ENCODE results near the gene NAT8L.

Gene NAT8L

GRCh38 chr4:2073808-2074481, 14.8 kb downstream of the NAT8L start:
- H3K4me3 ChIP-seq (ENCODE audit: low read depth, low read length), result no peak overlapping the region
- no peak for DNase-seq
- TF ChIP-seq, protein P1, sequence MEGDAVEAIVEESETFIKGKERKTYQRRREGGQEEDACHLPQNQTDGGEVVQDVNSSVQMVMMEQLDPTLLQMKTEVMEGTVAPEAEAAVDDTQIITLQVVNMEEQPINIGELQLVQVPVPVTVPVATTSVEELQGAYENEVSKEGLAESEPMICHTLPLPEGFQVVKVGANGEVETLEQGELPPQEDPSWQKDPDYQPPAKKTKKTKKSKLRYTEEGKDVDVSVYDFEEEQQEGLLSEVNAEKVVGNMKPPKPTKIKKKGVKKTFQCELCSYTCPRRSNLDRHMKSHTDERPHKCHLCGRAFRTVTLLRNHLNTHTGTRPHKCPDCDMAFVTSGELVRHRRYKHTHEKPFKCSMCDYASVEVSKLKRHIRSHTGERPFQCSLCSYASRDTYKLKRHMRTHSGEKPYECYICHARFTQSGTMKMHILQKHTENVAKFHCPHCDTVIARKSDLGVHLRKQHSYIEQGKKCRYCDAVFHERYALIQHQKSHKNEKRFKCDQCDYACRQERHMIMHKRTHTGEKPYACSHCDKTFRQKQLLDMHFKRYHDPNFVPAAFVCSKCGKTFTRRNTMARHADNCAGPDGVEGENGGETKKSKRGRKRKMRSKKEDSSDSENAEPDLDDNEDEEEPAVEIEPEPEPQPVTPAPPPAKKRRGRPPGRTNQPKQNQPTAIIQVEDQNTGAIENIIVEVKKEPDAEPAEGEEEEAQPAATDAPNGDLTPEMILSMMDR (IDR thresholded peaks at IDR 0.05; ENCODE audit: low read depth, low read length), result no peak

DNA sequence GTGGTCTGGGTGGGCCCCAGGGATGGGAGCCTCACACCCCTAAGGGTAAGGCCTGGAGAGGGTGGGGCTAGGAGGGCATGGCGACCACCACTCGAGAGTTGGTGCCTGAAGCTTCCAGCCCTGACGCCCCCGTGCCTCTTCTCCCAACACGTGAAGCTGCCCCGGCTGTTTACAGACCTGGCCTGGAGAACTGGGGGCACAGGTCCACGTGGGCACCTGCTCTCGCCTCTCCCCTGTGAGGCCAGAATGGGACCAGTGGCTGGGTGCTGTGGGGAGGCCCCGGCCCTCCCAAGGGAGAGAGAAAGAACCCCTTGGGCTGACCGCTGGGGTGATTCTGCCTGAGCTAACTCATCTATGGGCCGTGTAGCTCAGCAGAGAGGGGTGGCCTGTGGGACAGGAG, 15.5 kb downstream of the NAT8L start:
- no peak overlapping the region for H3K4me3 ChIP-seq (ENCODE audit: low read depth, low read length)
- H3K36me3 ChIP-seq, result no peaks in the 10 kb centered on the region
- H3K9me3 ChIP-seq (ENCODE audit: severe bottlenecking), result no peaks in the 10 kb centered on the region
- no peak for DNase-seq
- no peaks in the 10 kb centered on the region for H3K27me3 ChIP-seq (ENCODE audit: insufficient read depth, low read depth, severe bottlenecking)
- no peak overlapping the region for H3K27ac ChIP-seq
- TF ChIP-seq, protein P1 (IDR thresholded peaks at IDR 0.05; ENCODE audit: low read depth, low read length), result no peak

More at GRCh38 chr4:2073808-2074481, 14.8 kb downstream of the NAT8L start:
- Histone ChIP-seq H3K36me3 (no peaks in the 10 kb centered on the region), H3K27ac (no peak overlapping the region), H3K9me3 (ENCODE audit: severe bottlenecking) (no peaks in the 10 kb centered on the region), H3K27me3 (ENCODE audit: insufficient read depth, low read depth, severe bottlenecking) (no peaks in the 10 kb centered on the region)

GRCh38 chr4:2075171-2075986, 16.3 kb downstream of the NAT8L start:
- TF ChIP-seq, protein P1 (IDR thresholded peaks at IDR 0.05; ENCODE audit: low read depth, low read length), result no peak
- Histone ChIP-seq H3K36me3 (no peaks in the 10 kb centered on the region), H3K4me3 (ENCODE audit: low read depth, low read length) (no peak overlapping the region), H3K27me3 (ENCODE audit: insufficient read depth, low read depth, severe bottlenecking) (no peaks in the 10 kb centered on the region), H3K27ac (no peak overlapping the region), H3K9me3 (ENCODE audit: severe bottlenecking) (no peaks in the 10 kb centered on the region)
- DNase-seq, result no peak

DNA sequence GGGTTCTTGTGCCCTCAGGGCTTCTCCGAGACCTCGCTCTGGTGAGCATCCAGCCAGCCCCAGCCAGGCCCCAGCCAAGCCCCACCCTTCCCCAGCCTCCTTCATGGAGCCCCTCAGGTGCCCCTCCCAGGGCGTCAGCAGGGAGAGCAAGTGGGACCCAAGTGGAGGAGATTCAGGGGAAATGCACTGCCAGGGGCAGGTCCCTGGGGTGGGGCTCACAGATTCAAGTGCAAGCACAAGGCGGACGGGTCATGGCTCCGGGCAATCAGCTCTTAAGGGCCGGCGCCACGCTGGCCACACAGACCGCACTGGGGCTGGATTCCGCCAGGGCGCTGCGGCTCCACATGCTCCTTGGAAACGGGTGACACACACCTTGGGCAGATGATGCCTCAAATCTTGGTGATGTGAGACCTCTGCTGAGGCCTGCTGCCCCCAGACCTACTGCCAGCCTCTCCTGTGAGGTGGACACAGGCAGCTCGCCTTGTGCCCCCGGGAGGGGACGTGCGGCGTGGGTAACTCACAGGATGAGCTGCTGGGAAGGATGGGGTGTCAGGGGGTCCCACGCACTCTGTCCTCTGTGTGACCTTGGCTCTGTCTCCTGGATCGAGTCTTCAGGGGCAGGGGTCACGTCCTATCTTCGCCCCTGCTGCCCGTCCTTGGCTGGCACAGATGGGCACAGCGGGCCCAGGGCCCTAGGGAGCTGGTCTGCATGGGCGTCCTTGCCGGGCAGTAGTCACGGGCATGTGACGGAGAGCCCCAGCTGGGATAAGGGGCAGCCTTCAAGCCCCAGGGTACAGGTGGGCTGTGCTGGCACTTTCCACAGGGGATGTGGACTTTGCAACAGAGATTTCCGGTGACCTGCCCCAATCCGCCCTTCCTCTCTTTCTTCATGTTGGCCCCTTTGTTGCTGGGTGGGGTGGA, 17.1 kb downstream of the NAT8L start:
- no peak overlapping the region for H3K4me3 ChIP-seq (ENCODE audit: low read depth, low read length)
- no peak for DNase-seq

GRCh38 chr4:2076908-2077536, 17.9 kb downstream of the NAT8L start:
- H3K36me3 ChIP-seq, result no peaks in the 10 kb centered on the region
- no peaks in the 10 kb centered on the region for H3K27me3 ChIP-seq (ENCODE audit: insufficient read depth, low read depth, severe bottlenecking)
- DNase-seq, result no peak
- TF ChIP-seq, protein P1 (IDR thresholded peaks at IDR 0.05; ENCODE audit: low read depth, low read length), result no peak
- no peak overlapping the region for H3K27ac ChIP-seq
- no peak overlapping the region for H3K4me3 ChIP-seq (ENCODE audit: low read depth, low read length)
- no peaks in the 10 kb centered on the region for H3K9me3 ChIP-seq (ENCODE audit: severe bottlenecking)

More for the DNA sequence above, 17.1 kb downstream of the NAT8L start:
- no peaks in the 10 kb centered on the region for H3K27me3 ChIP-seq (ENCODE audit: insufficient read depth, low read depth, severe bottlenecking)
- no peaks in the 10 kb centered on the region for H3K9me3 ChIP-seq (ENCODE audit: severe bottlenecking)
- TF ChIP-seq, protein P1 (IDR thresholded peaks at IDR 0.05; ENCODE audit: low read depth, low read length), result no peak
- H3K27ac ChIP-seq, result no peak overlapping the region
- H3K36me3 ChIP-seq, result no peaks in the 10 kb centered on the region

Measured in WERI-Rb-1 (cell line).